ENCODE data around the gene SEC31A.

SEC31A gene

GRCh38 chr4:82814034-82814433 lies 76.9 kb downstream of the SEC31A start:
- no peaks in the 10 kb centered on the region for H3K9me3 ChIP-seq (ENCODE audit: insufficient read depth, low read length)
- H3K79me2 ChIP-seq (ENCODE audit: low read length): no peaks in the 10 kb centered on the region
- H4K20me1 ChIP-seq (ENCODE audit: insufficient read depth, low read length): no peaks in the 10 kb centered on the region
- H3K27me3 ChIP-seq (ENCODE audit: low read depth, low read length): no peaks in the 10 kb centered on the region
- peaks cover 9% of the 10 kb centered on the region for H3K36me3 ChIP-seq (replicated peaks; ENCODE audit: low read depth, low read length)
- no peak overlapping the region for H3K27ac ChIP-seq (ENCODE audit: low read length)
- TF ChIP-seq EZH2phosphoT487 (IDR thresholded peaks at IDR 0.05; ENCODE audit: low read depth) (no peak), CTCF (IDR thresholded peaks at IDR 0.05; ENCODE audit: low read depth, low read length) (no peak)
- no peak overlapping the region for H3K4me2 ChIP-seq (ENCODE audit: low read length)
- no peak overlapping the region for H2AFZ ChIP-seq (ENCODE audit: low read depth, low read length)
- no peaks in the 10 kb centered on the region for H3K4me1 ChIP-seq (ENCODE audit: low read length)
- H3K9ac ChIP-seq (ENCODE audit: low read length): no peak overlapping the region
- no peak overlapping the region for H3K4me3 ChIP-seq (ENCODE audit: low read length)

GRCh38 chr4:82811838-82812341 lies 79.1 kb downstream of the SEC31A start:
- TF ChIP-seq CTCF (IDR thresholded peaks at IDR 0.05; ENCODE audit: low read depth, low read length) (no peak), EZH2phosphoT487 (IDR thresholded peaks at IDR 0.05; ENCODE audit: low read depth) (no peak)
- H3K9ac ChIP-seq (ENCODE audit: low read length): no peak overlapping the region
- H3K9me3 ChIP-seq (ENCODE audit: insufficient read depth, low read length): no peaks in the 10 kb centered on the region
- H3K4me1 ChIP-seq (ENCODE audit: low read length): no peaks in the 10 kb centered on the region
- no peaks in the 10 kb centered on the region for H3K27me3 ChIP-seq (ENCODE audit: low read depth, low read length)
- H3K4me3 ChIP-seq (ENCODE audit: low read length): no peak overlapping the region
- no peak overlapping the region for H2AFZ ChIP-seq (ENCODE audit: low read depth, low read length)
- H4K20me1 ChIP-seq (ENCODE audit: insufficient read depth, low read length): no peaks in the 10 kb centered on the region
- H3K36me3 ChIP-seq (replicated peaks; ENCODE audit: low read depth, low read length): no peaks in the 10 kb centered on the region
- no peak overlapping the region for H3K4me2 ChIP-seq (ENCODE audit: low read length)
- no peak overlapping the region for H3K27ac ChIP-seq (ENCODE audit: low read length)
- no peaks in the 10 kb centered on the region for H3K79me2 ChIP-seq (ENCODE audit: low read length)

GRCh38 chr4:82811392-82811791 lies 79.6 kb downstream of the SEC31A start:
- no peak overlapping the region for H3K4me3 ChIP-seq (ENCODE audit: low read length)
- H3K36me3 ChIP-seq (replicated peaks; ENCODE audit: low read depth, low read length): no peaks in the 10 kb centered on the region
- no peaks in the 10 kb centered on the region for H3K4me1 ChIP-seq (ENCODE audit: low read length)
- no peaks in the 10 kb centered on the region for H3K27me3 ChIP-seq (ENCODE audit: low read depth, low read length)
- TF ChIP-seq CTCF (IDR thresholded peaks at IDR 0.05; ENCODE audit: low read depth, low read length) (no peak), EZH2phosphoT487 (IDR thresholded peaks at IDR 0.05; ENCODE audit: low read depth) (no peak)
- H3K79me2 ChIP-seq (ENCODE audit: low read length): no peaks in the 10 kb centered on the region
- no peak overlapping the region for H3K9ac ChIP-seq (ENCODE audit: low read length)
- H3K9me3 ChIP-seq (ENCODE audit: insufficient read depth, low read length): no peaks in the 10 kb centered on the region
- no peak overlapping the region for H3K4me2 ChIP-seq (ENCODE audit: low read length)
- no peak overlapping the region for H3K27ac ChIP-seq (ENCODE audit: low read length)
- H4K20me1 ChIP-seq (ENCODE audit: insufficient read depth, low read length): no peaks in the 10 kb centered on the region
- no peak overlapping the region for H2AFZ ChIP-seq (ENCODE audit: low read depth, low read length)

GRCh38 chr4:82810176-82810575 lies 80.8 kb downstream of the SEC31A start:
- Histone ChIP-seq H3K27me3 (ENCODE audit: low read depth, low read length) (no peaks in the 10 kb centered on the region), H4K20me1 (ENCODE audit: insufficient read depth, low read length) (no peaks in the 10 kb centered on the region), H3K9ac (ENCODE audit: low read length) (no peak overlapping the region), H3K4me2 (ENCODE audit: low read length) (no peak overlapping the region), H3K9me3 (ENCODE audit: insufficient read depth, low read length) (no peaks in the 10 kb centered on the region), H3K4me1 (ENCODE audit: low read length) (no peaks in the 10 kb centered on the region), H3K27ac (ENCODE audit: low read length) (no peak overlapping the region), H2AFZ (ENCODE audit: low read depth, low read length) (no peak overlapping the region), H3K4me3 (ENCODE audit: low read length) (no peak overlapping the region), H3K36me3 (replicated peaks; ENCODE audit: low read depth, low read length) (no peaks in the 10 kb centered on the region), H3K79me2 (ENCODE audit: low read length) (no peaks in the 10 kb centered on the region)
- TF ChIP-seq CTCF (IDR thresholded peaks at IDR 0.05; ENCODE audit: low read depth, low read length) (no peak), EZH2phosphoT487 (IDR thresholded peaks at IDR 0.05; ENCODE audit: low read depth) (no peak)

All from OCI-LY3 (cell line).